GM10266 (cell line): ENCODE results near the gene DAP3.
"Not testable (repeated sequence)": the region's sequence is repeated elsewhere in the genome, so short reads cannot be mapped to it uniquely, and the experiment has no call there.

Source experiments
- DNase-seq: peaks from one replicate; pipeline ENCODE4 v3.0.0; 2012; ENCODE audit errors: extremely low spot score
- TF ChIP-seq, protein P1 (sequence below): IDR thresholded peaks from 2 replicates; pipeline ENCODE4 v1.5.1; 2012; ENCODE audit warnings: mild to moderate bottlenecking, low read depth; ENCODE audit not compliant: control insufficient read depth, insufficient read depth; ENCODE audit errors: missing control alignments

The DAP3 gene

DNA sequence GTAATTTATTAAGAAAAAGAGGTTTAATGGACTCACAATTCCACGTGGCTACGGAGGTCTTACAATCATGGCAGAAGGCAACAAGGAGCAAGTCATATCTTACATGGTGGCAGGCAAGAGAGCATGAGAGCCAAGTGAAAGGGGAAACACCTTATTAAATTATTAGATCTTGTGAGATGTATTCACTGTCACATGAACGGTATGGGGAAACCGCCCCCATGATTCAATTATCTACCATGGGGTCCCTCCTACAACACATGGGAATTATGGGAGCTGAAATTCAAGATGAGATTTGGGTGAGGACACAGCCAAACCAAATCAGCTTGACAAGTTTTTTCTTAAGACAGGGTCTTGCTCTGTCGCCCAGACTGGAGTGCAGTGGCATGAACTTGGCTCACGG, 14.3 kb downstream of the DAP3 start:
- no peak for DNase-seq
- TF ChIP-seq, protein P1, sequence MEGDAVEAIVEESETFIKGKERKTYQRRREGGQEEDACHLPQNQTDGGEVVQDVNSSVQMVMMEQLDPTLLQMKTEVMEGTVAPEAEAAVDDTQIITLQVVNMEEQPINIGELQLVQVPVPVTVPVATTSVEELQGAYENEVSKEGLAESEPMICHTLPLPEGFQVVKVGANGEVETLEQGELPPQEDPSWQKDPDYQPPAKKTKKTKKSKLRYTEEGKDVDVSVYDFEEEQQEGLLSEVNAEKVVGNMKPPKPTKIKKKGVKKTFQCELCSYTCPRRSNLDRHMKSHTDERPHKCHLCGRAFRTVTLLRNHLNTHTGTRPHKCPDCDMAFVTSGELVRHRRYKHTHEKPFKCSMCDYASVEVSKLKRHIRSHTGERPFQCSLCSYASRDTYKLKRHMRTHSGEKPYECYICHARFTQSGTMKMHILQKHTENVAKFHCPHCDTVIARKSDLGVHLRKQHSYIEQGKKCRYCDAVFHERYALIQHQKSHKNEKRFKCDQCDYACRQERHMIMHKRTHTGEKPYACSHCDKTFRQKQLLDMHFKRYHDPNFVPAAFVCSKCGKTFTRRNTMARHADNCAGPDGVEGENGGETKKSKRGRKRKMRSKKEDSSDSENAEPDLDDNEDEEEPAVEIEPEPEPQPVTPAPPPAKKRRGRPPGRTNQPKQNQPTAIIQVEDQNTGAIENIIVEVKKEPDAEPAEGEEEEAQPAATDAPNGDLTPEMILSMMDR: no peak

DNA sequence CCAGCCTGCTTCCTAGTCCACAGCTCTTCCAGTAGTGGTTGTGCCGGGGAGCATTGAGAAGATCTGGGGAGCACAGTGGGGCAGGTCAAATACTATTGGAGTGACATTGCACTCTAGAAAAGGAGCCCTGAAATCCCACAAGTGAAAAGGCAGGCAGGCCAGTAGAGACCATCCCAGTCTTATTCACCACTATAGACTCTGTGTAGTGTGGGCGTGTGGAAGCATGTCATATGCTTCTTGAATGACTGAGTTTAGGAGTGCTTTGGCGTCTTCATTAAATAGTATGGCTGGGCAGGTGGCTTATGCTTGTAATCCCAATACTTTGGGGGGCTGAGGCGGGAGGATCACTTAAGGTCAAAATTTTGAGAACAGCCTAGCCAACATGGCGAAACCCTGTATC, 15.5 kb downstream of the DAP3 start:
- DNase-seq: not testable (repeated sequence)

DNA sequence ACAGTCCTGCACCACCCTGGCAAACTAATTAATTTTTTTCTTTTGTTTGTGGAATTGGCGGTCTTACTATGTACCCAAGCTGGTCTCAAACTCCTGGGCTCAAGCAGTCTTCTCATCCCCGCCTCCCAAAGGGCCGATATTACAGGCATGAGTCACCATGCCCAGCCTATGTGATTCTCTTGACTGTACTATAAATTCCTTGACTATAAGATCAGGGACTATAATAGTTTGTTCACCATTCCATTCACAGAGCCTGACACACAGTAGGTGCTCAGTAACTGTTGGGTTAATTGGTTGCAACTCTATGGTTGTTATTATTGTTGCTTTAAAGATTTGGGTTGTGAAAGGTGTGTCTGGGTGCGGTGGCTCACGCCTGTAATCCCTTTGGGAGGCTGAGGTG, 17.2 kb downstream of the DAP3 start:
- TF ChIP-seq, protein P1: no peak
- DNase-seq: no peak

DNA sequence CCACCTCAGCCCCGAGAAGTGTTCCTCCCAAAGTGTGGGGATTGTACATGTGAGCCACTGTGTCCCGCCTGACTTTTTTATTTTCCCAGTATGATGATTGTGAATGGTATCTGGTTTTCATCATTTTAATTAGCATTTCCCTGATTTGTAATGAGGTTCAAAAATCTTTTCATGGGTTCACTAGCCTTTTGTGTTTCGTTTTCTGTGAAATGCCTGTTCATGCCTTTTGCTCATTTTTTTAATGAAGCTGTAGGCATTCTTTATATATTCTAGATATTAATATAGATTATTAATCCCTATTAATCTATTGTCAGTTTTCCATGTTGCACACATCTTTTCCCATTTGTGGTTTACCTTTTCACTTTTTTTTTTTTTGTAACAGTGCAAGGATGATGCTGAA, 20.5 kb downstream of the DAP3 start:
- TF ChIP-seq, protein P1: no peak

DNA sequence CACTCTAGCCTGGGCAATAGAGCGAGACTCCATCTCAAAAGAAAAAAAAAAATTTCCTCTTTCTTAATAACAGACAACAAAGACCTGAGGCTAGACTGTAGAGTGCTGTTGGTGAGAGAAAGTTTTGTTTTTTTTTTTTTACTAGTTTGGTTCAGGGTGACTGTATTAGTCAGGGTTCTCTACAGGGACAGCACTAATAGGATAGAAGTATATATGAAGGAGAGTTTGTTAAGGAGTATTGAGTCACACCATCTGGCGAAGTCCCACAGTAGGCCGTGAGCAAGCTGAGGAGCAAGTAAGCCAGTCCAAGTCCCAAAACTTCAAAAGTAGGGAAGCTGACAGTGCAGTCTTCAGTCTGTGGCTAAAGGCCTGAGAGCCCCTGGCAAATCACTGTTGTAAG, 22.6 kb downstream of the DAP3 start:
- not testable (repeated sequence) for DNase-seq

More for the DNA sequence above, 20.5 kb downstream of the DAP3 start:
- no peak for DNase-seq

DNA sequence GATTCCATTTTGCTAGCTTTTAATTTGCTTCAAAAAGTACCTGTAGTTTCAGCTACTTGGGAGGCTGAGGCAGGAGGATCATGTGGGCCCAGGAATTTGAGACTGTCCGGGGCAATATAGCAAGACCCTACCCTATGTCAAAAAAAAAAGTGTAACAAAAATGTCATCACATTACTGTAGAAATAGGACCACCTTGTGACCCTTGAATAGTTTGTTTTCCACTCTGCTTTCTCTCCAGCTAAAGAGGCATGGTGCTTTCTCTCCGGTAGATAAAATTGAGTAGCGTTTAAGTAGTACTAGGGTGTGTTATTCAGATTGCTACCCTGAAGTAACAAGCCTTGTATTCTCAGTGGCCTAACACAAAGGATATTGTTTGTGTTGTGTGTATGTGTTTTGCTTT, 23.7 kb downstream of the DAP3 start:
- DNase-seq: not testable (repeated sequence)

DNA sequence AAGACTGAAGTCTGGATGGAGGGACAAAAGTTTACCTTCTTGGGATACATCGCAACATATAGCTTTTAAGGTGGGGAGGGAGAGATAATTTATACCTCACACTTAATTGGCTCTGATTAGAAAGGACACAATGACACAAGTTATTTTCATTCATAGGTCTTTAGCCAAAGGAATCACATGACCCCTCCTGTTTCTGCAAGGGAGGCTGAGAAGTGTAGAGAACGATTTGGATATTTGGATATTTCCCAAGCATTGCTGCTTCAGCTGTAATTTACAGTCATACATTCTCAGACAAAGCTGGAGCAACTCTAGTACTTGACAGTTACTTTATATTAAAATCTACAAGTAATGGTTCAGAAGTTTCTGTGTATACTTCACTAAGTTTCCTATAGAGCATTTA, 24.2 kb downstream of the DAP3 start:
- TF ChIP-seq, protein P1: no peak
- DNase-seq: no peak

DNA sequence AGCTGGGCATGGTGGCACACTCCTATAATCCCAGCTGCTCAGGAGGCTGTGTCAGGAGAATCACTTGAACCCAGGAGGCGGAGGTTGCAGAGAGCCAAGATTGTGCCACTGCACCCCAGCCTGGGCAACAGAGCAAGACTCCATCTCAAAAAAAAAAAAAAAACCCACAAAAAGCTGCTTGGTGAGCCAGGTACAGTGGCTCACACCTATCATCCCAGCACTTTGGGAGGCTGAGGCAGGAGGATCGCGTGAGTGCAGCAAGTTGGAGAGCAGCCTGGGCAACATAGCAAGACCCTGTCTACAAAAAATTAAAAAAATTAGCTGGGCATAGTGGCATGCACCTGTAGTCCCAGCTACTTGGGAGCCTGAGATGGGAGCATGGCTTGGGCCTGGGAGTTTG, 26.2 kb downstream of the DAP3 start:
- not testable (repeated sequence) for DNase-seq

DNA sequence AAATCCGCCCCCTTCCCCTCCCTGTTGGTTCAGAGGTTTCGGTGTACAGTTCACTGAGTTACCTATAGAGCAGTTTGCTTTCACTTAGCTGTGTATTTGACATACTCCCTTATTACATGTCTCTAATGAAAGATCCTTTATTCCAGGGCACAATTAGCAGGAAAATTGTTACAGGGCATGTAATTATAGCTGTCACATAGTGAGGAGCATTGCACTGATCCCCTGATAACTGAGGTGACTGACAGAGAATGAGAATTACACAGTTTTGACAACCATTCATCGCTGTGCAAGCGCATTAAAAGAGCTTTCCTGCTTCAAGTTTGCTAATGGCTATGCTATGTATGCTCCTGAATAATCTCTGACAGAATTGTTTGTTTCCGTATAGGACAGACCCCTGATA, 26.9 kb downstream of the DAP3 start:
- no peak for DNase-seq
- TF ChIP-seq, protein P1: no peak

DNA sequence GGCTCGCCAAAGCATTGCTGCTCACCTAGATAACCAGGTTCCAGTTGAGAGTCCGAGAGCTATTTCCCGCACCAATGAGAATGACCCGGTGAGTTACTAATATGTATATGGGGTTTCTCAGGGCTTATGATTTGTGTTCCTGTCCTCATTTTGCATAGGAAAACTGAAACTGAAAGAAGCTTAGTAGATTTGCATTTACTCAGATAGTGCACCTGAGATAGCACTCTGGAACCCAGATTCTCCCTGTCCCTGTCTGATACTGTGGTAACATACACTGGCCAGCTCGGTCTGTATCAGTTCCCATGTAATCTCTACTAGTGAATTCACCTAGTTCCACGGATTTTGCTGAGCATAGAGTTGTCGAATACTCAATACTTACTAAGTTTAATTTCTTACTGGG, 28.1 kb downstream of the DAP3 start:
- TF ChIP-seq, protein P1: no peak
- DNase-seq: peak; percentile 40

DNA sequence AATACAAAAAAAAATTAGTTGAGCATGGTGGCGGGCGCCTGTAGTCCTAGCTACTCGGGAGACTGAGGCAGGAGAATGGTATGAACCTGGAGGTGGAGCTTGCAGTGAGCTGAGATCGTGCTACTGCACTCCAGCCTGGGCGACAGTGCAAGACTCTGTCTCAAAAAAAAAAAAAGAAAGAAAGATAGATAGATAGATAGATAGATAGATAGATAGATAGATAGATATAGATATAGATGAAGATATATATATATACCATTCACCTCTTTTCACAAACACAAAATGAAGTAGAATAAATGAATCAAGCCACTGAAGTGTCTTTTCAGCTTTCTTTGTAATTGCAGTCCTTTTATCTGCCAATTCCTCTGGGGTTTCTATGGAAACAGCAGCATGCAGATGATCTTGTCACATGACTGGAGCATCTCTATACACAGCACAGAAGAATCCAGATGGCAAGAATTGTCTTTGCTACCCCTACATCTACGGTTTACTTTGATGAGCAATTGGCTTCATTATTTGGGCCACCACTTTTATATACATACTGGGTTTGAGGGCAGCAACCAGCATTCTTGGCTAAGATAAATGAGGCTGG, 29.7 kb downstream of the DAP3 start:
- DNase-seq: not testable (repeated sequence)
